ENCODE results near the gene LPCAT3.

LPCAT3 gene

DNA sequence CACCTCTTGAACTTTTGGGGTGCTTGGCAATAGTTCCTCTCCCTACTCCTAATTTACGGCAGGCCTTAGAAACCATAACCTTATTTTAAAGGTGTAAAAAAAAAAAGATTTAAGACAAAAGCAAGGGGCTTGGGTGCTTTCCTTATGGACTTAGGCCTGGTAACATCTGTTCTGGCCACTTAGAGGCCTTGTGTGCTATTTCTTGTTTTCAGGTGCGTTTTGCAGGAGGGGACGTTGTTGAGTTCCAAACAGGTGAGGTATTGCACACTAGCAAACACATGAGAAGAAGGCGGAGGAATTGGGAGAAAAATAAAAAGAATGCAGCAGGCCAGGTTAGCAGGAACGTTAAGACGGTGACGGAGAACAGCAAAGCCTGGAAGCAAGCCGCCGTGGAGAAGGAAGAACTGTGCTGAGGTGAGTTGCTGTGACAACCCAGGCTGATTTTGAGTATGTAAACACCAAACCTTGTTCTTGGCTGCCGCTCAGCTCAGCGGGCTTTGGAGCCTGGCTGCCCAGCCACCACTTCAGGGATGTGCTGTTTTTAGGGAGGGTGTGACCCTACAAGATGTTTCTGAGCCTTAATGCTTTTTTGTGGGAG, 30.2 kb downstream of the LPCAT3 start:
- no peak for DNase-seq

DNA sequence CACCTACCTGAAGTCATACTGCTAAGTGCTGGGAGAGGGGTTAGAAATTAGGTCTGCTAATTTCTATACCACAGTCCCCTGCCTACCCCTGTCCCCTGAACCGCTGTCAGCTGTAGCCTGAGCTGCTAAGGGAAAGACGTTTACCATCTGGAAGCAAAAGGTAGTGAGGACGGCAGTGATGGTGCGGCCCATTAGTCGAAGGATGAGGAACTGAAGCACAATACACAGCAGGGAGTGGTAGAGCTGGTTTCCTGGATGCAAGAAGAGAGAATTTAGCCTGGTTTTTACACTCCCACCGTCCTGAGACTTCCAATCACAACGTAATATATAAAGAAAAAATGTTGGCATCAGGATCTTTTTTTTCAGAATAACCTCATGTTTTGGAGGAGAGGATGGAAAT, 35.7 kb downstream of the LPCAT3 start:
- no peak for DNase-seq

DNA sequence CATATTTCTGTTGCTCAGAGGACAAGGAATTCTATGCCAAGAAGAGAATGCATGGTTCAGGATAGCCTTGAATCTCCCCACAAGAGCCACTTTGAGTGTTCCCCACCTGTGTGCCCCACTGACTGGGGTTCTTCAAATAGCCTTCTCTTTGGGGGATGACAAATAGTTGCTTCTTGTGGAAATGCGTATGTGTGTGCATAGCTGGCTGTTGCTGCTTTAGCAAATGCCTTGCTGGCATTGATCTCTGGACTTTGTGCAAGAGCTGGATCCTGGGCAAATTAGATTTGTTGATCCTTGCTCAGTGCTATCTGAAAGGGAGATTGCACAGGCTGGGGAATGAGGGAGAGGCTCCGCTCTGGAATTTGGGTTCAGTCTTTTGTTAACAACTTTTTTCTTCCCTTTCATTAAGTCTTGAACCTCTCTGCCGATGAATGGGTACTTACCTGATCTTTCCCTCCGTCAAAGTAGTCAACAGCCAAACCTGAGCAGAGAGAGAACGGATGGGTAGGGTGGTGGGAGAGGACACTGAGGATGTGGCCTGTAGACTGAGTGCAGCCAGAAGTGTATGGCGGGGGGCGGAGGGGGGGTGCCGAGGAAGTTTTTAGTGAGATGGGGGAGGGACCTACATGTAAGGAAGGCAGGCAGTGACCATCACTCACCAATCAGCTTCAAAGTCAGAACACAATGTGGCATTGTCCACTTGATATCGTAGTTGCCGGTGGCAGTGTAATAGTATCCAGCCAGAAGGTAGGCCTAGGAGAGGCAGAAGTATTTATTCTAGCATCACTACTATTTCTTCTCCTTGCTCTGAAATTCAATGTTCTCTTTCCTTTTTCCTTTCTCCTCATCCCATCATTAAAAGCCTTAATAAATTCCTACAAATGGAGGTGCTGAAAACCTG, 36.9 kb downstream of the LPCAT3 start:
- DNase-seq, result no peak

DNA sequence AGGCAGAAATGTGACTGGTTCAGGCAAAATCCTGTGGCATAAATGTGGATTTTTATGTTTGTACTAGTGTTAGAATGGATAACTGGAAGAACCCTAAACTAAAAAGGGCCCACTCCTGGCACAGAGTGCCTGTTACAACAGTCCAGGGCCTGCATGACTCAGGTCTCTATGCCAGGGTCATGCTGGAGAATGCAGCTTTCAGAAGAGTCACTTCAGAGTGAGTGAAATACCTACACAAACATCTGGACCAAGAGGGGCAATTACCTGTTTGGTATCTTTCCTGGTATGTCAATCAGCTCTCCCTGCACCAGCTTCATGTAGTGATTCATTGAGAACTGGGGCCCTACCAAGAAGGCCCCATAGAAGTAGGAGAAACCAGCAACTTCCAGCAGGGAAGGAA, 37.5 kb downstream of the LPCAT3 start:
- DNase-seq, result no peak

DNA sequence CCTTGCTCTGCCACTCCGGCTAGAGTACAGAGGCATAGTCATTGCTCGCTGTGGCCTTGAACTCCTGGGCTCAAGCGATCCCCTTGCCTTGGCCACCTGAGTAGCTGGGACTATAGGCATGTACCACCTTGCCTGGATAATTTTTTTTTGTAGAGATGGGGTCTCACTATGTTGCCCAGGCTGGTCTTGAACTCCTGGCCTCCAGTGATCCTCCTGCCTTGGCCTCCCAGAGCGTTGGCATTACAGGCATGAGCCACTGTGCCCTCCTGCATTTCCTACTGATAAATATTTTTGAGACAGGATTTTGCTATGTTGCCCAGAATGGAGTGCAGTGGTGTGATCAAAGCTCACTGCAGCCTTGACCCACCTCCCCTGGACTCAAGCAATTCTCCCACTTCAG, 38.2 kb downstream of the LPCAT3 start:
- no peak for DNase-seq

DNA sequence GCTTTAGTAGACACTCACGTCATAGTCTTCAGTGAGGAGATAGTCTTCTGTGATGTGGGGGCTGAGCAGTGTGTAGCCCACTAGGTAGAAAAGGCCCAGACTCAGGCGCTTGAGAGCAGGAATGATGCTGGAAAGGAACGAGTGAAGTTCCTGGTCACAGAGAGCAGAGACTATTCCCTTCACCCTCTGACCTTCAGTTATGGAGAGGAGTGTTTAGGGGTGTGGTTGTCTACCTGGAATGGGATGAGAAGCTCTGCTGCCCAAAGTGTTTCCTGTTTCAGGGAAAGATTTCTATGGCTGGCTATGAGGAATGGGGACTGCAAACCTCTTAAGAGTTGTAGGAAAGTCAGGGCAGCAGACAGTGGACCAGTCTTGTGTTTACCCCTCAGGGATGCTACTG, 38.8 kb downstream of the LPCAT3 start:
- DNase-seq, result no peak

DNA sequence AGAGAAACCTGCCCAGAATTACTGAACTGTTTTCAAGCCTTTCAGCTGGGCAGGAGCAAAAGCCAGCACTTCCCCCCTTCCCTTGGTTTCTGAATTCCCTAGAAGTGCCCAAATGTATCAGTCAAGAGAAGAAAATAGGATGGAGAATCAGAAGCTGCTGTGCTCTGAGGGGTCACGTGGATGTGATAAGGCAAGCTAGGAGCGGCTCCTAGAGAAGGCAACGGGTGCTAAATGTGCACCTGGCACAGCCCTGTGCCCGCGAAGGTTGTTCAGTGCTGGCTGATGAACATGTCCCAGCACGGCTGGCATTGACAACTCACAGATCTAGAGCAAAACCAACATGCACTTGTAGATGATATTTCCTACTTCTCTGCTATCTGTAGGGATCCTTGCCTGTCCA, 39.3 kb downstream of the LPCAT3 start:
- no peak for DNase-seq

DNA sequence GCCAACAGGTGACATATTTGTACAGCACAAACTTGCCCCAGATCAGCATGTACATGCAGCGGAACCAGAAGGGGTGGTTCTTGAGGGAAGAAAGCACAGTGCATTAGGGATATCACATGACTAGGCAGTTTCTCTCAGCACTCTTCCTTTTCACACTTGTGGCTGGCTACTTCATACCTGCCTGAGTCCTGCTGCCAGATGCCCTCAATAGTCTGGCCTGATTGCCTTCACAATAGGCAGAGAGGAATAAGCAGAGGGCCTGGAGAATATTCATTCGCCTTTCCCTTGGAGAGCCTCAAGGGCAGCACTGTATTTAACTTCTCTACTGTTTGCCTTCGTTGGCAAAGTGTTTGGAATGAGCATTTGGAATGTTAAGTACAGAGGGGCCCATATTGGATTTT, 39.7 kb downstream of the LPCAT3 start:
- no peak for DNase-seq

DNA sequence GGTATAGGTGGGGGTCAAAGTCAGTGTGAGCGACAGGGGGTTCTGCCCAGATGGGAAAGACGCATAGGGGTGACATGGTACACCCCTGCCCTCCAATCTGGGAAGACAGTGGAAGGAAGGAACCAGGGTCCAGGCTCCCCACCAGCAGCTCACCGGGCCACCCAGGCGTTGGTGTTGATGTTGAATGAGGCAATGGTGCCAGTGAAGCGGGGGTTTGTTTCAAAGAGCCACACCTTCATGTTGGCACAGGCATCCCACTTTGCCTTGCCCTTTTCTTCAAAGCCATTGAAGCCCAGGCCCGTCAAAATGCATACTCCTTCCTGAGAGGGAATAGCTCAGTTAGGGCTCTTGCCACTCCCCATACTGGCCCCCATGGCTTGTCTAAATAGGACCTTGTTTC, 40.1 kb downstream of the LPCAT3 start:
- no peak for DNase-seq

DNA sequence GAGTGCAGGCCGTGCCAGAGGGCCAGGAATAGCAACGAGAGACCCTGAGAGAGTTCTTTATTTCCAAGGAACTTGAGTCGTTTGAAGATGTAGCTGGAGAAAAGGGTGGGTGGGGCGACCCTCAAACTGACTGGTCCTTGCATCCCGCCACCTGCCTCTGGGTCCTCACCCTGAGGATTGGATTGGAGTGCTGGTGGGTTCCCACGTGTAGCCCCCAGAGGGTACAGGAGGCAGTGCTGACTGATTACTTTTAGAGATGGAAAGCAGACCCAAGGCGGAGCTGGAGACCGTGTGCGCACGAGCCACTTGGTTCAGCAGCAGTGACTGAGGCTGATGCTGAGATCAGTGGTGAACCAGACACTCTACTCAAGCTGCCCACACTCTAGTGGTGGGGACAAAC, 40.6 kb downstream of the LPCAT3 start:
- no peak for DNase-seq

DNA sequence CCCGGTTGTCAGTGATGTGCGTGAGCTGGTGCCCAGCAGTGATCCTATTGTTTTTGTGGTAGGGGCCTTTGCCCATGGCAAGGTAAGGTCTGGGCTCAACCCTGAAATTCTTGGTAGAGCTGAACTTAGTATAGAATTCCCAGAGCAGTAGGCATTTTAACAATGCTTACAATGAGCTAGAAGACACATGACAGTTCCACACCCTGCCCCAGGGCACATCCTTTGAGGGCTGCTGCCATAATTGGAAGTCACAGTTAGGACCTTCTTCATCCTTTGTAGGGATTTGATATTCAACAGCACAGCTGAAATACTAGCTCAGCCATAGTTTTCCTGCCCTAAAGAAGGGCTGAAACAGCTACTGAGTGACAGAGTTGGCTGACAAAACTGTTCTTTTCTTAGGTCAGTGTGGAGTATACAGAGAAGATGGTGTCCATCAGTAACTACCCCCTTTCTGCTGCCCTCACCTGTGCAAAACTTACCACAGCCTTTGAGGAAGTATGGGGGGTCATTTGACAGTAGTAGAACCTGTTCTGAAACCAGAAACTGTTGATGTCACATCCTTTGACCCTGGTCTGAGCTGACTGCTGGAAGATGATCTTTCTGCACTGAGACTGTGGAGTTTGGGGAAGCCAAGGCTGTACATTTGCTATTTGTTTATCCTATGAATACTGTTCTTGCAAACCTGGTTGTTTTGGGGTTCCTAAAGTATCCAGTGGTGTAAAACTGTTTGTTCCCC, 42.8 kb downstream of the LPCAT3 start:
- no peak for DNase-seq

DNA sequence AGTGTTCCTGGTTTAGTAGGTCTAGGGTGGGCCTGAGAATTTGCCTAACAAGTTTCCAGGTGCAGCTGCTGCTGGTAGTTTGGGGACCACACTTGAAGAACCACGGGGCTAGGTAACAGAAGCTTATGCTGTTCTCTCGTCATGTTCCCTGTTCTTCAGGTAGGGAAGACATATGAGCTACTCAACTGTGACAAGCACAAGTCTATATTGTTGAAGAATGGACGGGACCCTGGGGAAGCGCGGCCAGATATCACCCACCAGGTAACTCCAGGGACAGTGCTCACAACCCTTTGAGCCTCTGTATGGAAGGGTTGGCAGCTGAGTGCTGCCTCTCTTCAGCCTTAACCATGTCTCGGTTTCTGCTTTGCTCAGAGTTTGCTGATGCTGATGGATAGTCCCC, 44.1 kb downstream of the LPCAT3 start:
- no peak for DNase-seq

DNA sequence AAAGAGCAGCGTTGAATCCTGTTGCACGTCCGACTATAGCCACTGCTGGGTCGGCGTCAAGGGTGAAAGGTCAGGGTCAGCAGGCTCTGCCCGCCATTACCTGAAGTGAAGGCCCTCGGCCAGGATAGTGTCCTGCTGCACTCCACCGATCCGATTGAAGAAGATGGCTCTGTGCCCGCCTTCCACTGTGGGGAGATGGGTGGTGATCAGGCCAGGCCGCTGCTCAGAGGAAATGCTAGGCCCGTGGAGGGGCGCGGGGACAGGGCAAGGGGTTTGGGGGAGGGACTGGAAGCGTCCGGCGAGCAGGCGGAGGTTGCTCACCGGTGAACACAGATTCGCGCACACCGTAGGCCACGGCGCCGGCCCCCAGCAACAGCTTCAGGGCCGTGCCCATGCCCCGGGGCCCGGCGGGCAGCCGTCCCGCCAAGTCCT, 48.2 kb downstream of the LPCAT3 start:
- DNase-seq, result no peak

DNA sequence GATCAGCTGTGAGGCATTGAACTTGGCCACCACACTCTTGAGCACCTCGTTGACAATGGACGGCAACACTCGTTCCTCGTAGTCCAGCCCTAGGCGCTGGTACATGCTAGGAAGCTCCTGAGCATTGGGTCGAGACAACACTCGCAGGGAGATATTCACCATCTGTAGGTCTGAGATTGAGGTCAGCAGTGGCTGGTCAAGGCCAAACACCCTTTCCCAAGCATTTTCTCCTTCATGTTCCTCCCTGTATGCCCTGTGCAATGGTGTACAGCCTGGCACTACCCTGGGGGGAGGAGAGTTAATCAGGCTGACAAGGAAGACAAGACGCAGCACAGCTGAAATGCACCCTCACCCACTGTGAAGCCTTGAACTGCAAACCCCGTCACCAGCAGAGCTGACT, 49.9 kb downstream of the LPCAT3 start:
- DNase-seq, result no peak

DNA sequence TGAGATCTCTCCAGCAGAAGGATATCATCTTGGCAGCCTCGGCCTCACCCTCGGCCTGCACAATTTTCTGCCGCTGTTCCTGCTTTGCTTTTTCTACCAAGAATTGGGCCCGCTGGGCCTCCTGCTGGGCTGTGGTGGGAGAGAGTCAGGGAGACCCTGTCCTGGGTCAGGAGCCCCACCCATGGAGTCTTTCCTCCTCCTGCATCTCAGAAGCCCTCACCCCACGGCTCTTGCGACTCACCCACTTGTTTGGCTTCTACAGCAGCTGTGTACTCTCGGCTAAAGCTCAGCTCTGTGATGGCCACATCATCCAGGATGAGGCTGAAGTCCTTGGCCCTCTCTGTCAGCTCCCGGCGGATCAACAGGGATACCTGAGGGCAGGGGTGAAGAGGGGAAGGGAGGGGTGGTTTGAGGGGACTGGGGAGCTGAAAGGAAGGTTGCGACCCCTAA, 50.6 kb downstream of the LPCAT3 start:
- no peak for DNase-seq

DNA sequence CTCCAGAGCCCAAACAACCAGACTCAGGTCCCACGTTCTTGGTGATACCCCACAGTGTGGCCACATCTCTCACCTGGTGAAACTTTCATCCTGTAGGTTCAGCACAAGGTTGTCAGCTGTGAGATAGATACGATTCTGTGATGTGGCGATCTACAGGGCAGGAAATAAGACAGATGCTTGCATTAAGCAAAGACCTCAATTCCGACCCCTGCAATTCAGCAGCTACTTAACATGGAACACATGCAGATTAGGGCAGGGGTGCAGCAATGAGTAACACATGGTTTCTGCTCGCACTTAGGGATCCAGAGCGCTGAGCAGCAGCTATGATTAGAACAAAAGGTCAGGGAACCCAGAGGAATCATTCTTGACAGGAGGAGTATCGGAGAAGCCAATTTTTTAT, 51.9 kb downstream of the LPCAT3 start:
- no peak for DNase-seq

DNA sequence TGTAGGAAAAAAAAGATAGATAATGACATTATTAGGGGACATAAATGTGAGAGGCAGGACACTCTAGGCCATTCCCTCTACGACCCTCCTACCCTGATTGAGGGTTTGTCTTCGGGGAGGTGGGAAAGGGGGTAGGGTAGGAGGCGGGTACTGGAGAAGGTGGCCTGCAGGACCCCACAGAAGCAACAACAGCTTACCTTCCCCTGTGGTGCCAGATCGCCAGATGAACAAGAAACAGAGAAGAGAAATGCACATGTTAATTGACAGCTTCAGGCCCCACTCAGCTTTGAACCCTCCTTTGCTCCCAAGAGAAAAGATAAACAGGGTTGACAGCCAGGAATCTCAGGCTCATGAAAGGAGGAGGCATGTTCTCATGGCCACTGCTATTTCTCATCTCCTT, 52.6 kb downstream of the LPCAT3 start:
- DNase-seq, result no peak

DNA sequence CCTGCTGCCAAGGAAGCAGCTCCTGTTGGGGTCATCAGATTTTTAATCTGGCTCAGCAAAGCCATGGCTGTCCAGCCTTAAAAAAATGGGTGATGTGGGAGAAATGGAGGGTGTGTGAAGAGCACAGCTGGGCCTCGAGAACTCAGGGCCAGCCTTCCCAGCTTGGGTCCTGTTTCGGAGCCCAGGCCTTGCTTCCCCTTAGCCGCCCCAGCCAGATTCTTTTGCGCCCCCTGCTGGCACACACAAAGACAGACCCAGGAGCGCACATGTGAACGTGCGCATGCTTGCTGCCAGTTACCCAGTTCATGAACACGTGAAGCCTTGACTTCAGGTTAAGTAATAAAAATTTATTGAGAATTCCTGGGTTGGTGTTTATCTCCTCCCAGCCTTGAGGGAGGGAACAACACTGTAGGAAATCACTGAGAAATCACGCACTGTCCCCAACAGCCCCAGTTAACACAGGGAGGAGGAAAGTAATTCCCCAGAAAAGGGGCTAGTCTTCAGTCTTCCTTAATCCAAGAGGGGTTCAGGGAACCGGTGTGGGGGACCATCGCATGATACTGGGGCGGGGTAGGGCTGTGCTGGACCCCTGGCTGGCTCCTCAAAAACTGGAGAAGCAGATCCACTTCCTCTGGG, 53.1 kb downstream of the LPCAT3 start:
- peak; percentile 62 for DNase-seq

DNA sequence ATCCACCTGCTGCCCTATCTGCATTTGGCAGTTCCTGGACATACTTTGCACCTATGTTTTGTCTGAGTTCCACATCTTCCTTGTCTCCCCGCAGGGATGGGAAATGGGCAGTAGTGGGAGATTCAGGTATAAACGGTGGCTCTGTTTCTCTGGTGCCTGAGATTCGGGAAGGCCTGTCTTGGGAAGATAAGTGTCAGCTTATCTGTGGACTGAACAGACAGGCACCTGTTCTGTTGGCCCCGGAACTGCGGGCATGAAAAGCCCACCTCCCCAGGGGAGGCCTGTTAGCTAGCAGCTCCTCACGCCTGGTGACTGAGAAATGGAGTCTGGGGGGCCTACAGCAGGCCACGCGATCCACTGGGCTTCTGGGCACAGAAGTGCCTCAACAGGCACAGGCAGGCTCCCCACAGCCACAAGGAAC, 53.7 kb downstream of the LPCAT3 start:
- DNase-seq, result no peak

DNA sequence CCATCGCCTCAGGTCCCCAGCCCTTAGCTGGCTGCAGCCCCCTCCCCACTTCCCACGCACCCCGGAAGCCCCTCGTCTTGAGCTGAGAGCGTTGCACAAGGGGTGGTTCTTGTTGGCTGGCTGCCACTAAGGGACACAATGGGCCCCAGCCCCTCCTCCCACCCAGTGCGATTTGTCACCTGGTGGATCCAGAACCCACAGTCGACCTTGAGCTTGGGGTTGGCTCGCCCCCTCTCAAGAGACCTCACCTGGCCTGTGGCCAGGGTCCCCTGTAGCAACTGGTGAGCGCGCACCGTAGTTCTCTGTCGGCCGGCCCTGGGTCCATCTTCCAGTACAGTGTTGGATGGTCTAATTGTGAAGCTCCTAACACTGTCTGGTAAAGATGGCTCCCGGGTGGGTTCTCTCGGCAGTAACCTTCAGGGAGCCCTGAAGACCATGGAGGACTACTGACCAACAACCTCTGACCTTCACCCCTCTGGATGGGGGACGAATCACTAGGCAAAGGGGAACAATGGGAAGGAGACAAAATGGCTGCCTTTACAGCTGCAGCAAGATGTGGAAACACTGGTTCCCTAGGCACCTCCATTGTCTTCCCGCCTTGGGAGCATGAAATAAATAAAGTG, 54.4 kb downstream of the LPCAT3 start:
- DNase-seq, result peak; percentile 64

DNA sequence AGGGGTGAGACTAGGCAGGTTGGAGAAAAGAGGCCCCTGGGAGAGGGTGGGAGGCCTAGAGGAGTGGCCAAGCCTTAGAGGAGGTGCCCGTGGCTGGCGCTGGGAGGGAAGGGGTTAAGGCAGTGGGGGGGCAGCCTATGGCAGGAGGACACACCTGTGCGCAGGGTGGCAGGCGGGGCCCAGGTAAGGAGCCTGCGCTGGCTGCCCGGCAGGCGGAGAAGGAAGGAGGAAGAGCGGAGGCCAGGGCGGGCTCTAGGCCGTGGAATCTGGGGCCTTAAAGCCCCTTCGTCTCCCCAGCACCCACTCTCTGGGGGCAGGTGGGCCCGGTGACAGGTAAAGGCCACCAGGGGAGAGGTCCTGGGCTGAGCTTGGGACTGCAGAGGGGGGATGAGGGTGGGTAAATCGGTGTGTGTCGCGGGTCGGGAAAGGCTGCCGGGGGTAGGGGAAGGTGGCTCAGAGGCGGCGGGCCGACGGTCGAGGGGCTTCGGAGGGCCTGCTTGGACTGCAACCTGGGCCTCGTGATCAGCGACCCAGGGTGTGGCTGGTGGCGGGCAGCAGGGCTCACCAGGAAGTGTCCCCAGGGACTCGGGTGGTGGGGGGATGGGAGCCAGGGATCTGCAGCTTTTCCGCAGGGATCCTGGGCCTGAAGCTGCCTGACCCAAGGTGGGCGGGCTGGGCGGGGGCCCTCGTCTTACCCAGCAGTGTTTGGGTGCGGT, 55.1 kb downstream of the LPCAT3 start:
- peak; percentile 61 for DNase-seq
